NCI-H774 (cell line): ENCODE measurements around the gene STXBP1.

Source experiments
- DNase-seq: peaks from one replicate; lab custom pipeline; 2025; lab: John Stamatoyannopoulos, UW

STXBP1 gene

DNA sequence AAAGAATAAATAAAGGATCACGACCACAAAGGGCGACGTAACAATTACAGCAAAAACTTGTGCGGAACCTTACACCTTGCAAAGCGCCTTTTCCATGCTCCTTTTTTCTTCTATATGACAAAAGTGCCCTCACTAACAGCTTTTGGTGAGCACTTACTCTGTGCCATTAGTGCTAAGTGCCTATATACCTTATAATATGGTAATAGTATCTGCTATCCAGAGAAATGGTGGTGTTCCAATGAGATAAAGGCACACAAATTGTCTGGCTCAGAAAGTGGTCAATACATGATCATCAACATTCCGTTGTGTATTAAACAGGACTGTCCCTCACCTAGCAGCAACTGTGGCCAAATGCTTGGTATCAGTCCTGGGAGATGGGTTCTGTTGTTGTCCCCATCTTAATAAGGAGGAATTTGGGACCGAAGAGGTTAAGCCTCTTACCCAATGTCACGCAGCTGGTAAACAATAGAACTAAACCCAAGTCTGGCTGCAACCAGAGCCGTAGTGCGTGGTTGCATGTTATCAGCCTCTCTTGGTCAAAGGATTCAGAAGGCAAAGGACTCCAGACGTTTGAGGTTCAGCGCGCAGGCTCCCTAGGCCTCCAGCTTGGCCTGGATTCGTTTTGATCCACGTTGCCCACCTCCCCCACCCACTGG is 123.6 kb downstream of the STXBP1 start:
- no peak for DNase-seq

DNA sequence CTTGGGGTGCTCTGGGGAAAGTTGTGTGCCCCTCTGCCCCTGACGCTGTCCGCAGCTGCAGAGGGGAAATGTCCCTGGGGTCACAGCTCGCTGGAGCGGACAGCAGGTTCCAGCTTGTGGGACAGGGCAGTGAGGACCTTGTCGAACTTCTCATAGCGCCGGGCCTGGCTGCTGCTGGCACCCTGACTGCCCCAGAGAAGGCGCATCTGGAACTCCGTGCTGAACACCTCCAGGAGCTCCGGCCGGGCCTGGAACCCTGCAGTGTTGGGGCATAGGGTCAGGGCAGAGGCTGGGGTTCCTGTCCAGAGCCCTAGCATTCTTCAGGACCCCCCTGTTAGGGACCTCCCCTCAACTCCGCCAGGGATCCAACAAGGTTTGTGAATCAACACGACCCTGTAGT is 126.6 kb downstream of the STXBP1 start:
- DNase-seq: no peak

DNA sequence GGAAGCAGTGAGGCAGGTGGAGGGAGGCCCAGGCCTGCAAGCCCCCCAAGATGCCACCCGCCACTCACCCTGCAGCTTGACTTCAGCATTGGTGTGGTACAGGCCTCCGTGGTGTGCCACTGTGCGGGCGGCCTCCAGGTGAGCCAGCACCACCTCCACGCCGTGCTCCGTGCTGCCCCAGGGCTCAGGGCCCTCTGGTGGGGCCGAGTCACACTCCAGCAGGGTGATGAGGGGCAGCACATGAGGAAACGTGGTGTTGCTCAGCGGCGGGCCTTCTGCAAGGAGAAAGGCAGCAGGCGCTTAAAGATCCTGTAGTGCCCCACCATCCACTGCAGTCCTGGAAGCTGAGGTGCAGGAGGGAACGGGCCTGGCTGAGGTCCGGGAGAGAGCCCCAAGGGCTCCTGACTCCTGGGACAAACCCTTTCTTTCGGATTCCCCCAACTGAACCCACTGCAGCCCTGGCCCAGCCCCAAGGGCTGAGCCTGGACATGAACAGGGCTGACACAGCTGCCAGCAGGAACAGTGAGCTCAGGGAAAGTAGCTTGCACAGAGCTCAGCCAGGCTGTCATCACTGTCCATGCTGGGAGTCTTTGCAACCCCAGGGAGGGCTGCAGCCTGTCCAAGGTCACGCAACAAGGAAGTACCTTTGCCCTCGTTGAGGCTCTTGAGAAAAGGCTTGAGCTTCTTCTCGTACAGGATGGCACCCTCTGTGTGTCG is 127.7 kb downstream of the STXBP1 start:
- no peak for DNase-seq

DNA sequence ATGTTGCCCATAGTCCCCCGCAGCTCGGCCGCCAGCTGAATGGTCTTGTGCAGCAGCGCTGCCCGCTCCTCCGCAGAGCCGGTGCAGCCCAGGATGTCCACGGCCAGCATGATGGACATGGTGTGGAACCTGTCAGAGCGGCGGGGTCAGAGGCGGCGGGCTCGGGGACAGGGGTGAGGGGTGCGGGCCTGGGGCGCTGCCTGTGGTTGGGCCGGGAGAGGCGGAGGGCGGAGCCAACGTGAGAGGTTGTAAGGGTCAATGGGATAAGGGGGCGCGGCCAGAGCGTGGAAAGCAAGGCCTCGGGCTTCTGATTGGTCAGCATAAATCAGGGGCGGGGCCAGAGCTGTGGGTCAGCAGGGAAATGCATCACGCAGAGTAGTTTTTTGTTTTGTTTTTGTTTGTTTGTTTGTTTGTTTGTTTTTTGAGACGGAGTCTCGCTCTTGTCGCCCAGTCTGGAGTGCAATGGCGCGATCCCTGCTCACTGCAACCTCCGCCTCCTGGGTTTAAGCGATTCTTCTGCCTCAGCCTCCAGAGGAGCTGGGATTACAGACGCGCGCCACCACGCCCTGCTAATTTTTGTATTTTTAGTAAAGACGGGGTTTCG is 129.9 kb downstream of the STXBP1 start:
- peak; percentile 66 for DNase-seq
